ENCODE data around the gene RPS27A.

GRCh38 chr2:55252832-55253231, 20.3 kb downstream of the RPS27A start:
- no peak for TF ChIP-seq POLR2A (IDR thresholded peaks at IDR 0.05)
- TF ChIP-seq CTCF (IDR thresholded peaks at IDR 0.05): no peak

Data from lower leg skin (tissue), 3 donors.